BE2C (cell line): Measurements from ENCODE around the gene PRRT1B.
A peak's percentile ranks its signal among the peaks of the same experiment; 100 is the strongest.

Experiments used
- DNase-seq: peaks from one replicate; pipeline ENCODE4 v3.0.0-alpha.2; 2020
- H3K27me3 ChIP-seq: fragments of 250-450 bp; sonication (Bioruptor Pico); 2 replicates; pipeline ENCODE4 v1.5.1; 2020; ENCODE audit warnings: mild to moderate bottlenecking
- H3K36me3 ChIP-seq: fragments of 250-450 bp; sonication (Bioruptor Pico); 2 replicates; pipeline ENCODE4 v1.5.1; 2020; ENCODE audit warnings: mild to moderate bottlenecking
- H3K4me1 ChIP-seq: fragments of 250-450 bp; sonication (Bioruptor Pico); 2 replicates; pipeline ENCODE4 v1.5.1; 2020
- H3K4me3 ChIP-seq: 2 replicates; pipeline ENCODE4 v1.5.1; 2011; ENCODE audit warnings: low read depth, low read length
- H3K9me3 ChIP-seq: fragments of 250-450 bp; sonication (Bioruptor Pico); 2 replicates; pipeline ENCODE4 v1.5.1; 2020
- CTCF ChIP-seq: IDR thresholded peaks from 2 replicates; pipeline ENCODE4 v1.5.1; 2012; ENCODE audit warnings: mild to moderate bottlenecking, low read depth, low read length

PRRT1B gene

GRCh38 chr9:131500939-131501541 lies 44.3 kb upstream of the PRRT1B start:
- no peak overlapping the region for H3K4me3 ChIP-seq
- DNase-seq: no peak
- H3K9me3 ChIP-seq: no peaks in the 10 kb centered on the region
- no peak for TF ChIP-seq CTCF
- H3K36me3 ChIP-seq: peaks cover 51% of the 10 kb centered on the region
- no peaks in the 10 kb centered on the region for H3K27me3 ChIP-seq
- H3K4me1 ChIP-seq: no peaks in the 10 kb centered on the region

GRCh38 chr9:131502781-131503625 lies 42.3 kb upstream of the PRRT1B start, which contains the start of gene POMT1:
POMT1 (plus strand) TSS chr9:131502918; CDS start chr9:131504219, 1,301 bp downstream.
- DNase-seq: peak; percentile 92
- H3K4me3 ChIP-seq: peak within 1 kb of the TSS; percentile 86
- H3K4me1 ChIP-seq: no peaks in the 10 kb centered on the region
- TF ChIP-seq CTCF: no peak
- no peaks in the 10 kb centered on the region for H3K27me3 ChIP-seq
- H3K36me3 ChIP-seq: peaks cover 32% of the 10 kb centered on the region
- H3K9me3 ChIP-seq: no peaks in the 10 kb centered on the region

GRCh38 chr9:131503626-131504465 lies 41.5 kb upstream of the PRRT1B start:
- DNase-seq: no peak
- TF ChIP-seq CTCF: no peak
- Histone ChIP-seq H3K4me3 (peak overlapping the region; percentile 86), H3K36me3 (peaks cover 23% of the 10 kb centered on the region), H3K27me3 (no peaks in the 10 kb centered on the region), H3K9me3 (no peaks in the 10 kb centered on the region), H3K4me1 (no peaks in the 10 kb centered on the region)

GRCh38 chr9:131505012-131505411 lies 40.3 kb upstream of the PRRT1B start:
- no peak for DNase-seq
- Histone ChIP-seq H3K9me3 (no peaks in the 10 kb centered on the region), H3K27me3 (no peaks in the 10 kb centered on the region), H3K4me3 (no peak overlapping the region), H3K4me1 (no peaks in the 10 kb centered on the region), H3K36me3 (peaks cover 12% of the 10 kb centered on the region)
- TF ChIP-seq CTCF: no peak

DNA sequence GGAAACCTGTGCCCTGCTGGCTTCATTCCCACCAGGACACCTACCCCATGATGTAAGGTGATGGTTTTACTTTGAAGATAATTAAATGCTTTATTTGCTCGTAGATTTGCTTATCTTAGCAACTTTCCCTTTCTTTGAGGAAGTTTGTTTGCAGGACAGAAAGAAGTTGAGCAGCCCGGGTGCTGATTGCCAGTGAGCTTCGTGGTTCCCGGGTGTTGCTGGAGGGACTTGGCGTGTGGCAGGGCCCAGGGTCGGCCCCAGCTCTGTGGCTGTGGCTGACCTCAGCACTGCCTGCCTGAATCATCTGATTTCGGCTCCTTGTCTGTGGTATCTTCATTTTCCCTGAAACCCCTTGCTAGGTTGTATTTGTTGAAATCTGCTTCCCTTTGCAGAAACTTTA lies 33.9 kb upstream of the PRRT1B start:
- Histone ChIP-seq H3K9me3 (no peaks in the 10 kb centered on the region), H3K36me3 (peaks cover 5% of the 10 kb centered on the region), H3K27me3 (no peaks in the 10 kb centered on the region), H3K4me1 (no peaks in the 10 kb centered on the region), H3K4me3 (no peak overlapping the region)
- no peak for DNase-seq
- TF ChIP-seq CTCF: no peak
